CD1c-positive myeloid dendritic cell (primary cell): Measurements from ENCODE around the gene OR7A17.

ENCODE experiments used
- DNase-seq: peaks from one replicate; pipeline ENCODE4 v3.0.0-alpha.2; 2016; ENCODE audit errors: extremely low spot score

Gene OR7A17

DNA sequence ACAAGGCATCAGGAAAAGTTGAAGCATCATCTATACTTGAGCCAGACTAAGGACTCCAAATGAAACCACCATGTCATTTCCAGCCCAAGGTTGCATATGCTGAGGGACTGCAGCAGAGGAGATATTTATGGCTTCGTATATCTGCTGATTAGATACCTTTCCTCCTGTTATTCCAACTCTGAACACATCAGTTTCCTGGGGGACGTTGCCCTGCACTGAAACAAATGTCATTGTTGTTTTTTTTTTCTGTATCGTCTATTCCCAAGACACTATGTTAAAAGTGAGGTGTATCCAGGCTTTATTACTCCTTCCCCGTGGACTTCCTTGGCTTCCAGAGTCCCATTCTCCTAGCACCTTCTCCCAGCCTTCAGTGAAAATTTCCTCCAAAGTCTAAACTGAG is at the start of gene OR7A17:
Gene OR7A17 (minus strand): TSS at position 101 of the 400 bp plus-strand sequence. CDS start 4,777 bp downstream, outside the sequence.
- DNase-seq = no peak

DNA sequence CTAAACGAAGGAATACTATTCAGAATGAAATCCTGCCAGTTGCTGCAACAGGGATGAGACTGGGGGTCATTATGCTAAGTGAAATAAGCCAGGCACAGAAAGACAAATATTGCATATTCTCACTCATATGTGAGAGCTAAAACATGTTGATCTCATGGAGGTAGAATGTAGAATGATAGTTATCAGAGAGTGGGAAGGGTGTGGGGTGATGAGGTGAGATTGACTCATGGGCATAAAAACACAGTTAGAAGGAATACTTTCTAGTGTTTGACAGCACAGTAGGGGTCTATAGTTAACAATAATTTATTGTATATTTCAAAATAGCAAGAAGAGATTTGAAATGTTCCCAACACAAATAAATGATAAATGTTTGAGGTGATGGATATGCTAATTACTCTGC is 47.6 kb upstream of the OR7A17 start:
- no peak for DNase-seq

DNA sequence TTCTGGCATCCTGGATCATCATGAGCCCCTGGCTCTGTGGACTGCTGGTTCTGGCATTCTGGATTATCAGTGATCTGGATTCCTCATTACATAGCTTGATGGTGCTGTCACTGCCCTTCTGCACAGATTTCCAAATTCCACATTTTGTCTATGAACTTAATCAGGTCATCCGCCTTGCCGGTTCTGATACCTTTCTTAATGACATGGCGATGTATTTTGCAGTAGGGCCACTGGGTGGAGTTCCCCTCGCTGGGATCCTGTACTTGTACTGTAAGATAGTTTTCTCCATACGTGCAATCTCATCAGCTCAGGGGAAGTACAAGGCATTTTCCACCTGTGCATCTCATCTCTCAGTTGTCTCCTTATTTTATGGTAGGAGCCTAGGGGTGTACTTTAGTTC is 30.9 kb upstream of the OR7A17 start:
- no peak for DNase-seq

DNA sequence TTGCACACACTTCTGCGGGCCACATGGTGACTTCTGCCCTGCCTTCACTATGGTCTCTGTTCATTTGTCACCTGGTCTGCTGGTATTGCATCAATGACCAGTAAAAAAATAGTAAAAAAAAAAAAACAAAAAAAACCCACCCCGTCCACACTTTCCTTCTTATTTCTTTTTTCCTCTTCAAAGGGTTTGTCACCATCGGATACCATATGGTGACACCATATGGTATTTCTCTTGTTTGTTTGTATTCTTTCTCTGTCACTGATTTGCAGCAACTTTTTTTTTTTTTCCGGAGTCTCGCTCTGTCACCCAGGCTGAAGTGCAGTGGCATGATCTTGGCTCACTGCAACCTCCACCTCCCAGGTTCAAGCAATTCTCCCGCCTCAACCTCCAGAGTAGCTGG is 29.2 kb upstream of the OR7A17 start:
- DNase-seq = no peak

DNA sequence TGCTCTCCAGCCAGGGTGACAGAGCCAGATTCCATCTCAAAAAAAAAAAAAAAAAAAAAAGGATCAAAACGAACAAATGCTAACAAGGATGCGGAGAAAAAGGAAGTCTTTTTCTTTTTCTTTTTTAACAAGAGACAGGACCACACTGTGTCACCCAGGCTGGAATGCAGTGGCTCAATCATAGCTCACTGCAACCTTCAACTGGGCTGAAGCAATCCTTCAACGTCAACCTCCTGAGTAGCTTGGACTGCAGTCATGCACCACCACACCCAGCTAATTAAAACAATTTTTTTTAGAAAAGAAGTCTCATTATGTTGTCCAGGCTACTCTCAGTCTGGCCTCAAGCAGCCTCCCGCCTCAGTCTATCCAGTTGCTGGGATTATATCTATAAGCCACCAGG is 20.8 kb upstream of the OR7A17 start:
- no peak for DNase-seq

DNA sequence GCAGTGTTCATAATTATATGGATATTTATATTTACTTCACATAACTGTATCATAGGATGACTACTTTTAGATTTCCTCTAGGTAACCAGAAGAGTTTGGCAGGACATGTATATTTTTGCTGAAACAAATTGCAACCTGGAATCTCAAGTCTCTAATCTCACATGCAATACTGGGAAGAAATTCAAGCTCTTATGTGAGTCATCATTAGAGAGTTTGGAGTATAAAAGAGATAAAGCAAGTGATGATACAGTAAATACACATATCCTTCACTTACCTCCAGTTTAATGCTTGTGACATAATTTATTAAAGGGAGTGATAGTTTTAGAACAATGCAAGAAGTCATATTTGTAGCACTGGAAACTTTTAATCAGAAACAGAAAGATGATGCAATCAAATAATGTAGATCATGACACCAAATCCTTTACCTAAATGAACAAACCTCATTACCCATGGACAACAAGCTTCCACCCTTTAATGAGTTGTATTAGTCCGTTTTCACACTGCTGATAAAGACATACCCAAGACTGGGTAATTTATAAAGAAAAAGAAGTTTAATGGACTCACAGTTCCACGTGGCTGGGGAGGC is 15.8 kb upstream of the OR7A17 start:
- no peak for DNase-seq

DNA sequence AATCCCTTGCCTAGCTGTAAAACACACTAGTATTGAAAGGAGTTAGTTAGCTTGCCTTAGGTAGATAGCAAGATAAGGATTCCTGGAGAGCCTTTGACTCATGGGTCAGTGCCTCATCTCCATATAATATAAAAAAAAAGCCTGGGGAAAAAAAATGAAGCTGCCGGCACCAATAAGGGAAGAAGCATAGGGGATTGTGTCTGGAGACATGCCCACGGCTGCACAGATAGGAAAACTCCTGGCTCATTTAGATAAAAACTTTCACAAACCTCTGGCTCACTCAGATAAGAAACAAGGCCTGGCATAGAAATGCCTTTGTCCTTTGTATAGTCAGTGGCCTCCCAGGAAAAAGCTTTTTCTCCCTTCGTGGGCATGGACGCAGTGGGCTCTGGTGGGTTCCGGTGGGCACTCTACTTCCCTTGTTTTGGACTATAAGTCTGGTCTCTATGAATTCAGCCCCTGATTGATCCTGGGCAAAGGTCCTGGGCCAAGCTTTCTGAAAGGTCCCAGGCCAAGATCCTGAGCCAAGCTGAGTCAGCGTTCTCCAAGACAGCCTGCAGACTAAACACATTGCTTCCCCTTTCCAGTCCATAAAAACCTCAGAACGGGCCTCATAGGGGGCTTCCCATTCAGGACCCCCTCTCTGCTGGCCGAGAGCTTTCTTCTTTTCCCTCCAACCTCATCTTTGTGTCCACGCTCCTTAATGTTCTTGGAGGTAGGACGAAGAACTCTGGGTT is 4.9 kb upstream of the OR7A17 start:
- DNase-seq = no peak

DNA sequence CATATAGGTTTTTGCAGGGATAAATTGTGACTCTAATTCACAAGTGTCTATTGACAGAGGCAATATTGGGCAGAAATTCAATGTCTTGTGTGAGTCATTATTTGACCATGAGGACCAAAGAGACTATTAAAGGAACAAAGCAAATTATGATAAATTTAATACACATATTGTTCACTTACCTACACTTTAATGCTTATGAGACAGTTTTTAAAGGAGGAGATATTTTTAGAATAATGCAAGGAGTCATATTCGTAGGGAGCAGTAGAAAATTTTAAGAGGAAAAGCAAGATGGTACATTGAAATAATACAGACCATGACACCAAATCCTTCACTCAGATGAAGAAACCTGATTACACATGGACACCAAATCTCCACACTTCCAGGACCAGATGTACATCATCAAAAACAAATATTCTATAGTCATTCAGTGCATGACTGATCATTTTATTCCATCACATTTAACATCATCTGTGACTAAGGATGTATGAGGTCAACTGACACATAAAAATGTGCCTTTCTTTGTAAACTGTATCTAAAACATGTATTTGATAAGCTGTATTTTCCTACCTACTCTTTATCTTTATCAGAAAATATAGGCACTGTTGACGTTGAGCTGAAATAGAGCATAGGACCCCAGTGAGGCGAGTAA is 4.2 kb upstream of the OR7A17 start:
- no peak for DNase-seq

DNA sequence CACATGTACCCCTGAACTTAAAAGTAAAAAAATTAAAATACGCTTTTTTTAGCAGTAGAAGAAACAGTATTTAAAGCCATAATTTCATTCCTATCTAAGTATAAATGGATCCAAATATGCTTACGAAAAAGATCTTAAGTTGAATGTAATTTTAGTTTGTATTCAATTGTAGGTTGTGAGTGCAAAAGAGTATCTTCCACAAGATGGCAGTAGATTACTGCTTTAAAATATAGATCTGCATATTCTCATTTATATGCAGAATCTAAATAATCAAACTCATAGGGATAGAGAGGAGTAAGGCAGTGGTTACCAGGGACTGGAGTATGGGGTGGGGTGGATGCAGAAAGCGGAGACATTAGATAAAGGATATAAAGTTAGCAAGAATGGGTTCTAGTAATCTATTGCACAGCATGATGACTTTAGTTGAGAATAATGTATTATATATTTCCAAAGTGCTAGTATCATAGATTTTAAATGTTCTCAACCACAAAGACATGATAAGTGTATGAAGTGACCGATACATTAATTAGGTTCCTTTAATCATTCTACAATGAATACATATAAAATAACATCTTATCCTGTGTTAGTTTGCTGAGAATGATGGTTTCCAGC is 14.2 kb downstream of the OR7A17 start:
- peak; percentile 35 for DNase-seq

DNA sequence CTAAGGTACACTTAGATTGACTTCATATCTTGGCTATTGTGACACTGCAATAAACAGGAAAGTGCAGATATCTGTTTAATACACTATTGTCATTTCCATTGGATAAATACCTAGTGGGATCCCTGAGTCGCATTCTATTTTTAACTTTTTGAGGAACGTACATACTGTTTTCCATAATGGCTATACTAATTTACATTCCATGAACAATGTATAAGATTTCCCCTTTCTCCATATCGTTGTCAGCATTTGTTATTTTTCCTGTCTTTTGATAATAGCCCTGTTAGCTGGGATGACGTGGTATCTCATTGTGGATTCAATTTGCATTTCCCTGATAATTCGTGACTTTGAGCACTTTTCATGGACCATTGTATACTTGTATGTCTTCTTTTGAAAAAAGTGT is 17.4 kb downstream of the OR7A17 start:
- DNase-seq = no peak

DNA sequence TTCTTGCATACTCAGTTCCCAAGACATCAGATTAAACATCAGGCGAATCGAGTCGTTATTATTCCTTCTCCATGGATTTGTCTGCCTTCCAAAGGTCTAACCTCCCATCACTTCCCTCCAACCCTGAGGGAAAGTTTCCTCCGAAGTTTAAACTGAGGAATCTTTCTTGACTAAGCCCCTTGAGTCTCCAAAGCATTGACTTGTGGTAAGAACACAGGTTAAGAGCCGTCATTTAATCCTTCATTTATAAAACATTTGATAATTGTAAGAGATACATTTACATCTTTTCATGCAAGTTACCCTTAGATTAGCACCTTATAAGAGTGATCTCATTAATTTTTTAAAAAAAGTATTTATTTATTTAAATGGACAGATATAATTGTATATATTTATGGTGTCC is 37.1 kb downstream of the OR7A17 start, which contains the start of gene OR7A10:
Gene OR7A10 (minus strand): TSS at position 101 of the 400 bp plus-strand sequence. CDS start 7,045 bp downstream, outside the sequence.
- no peak for DNase-seq

DNA sequence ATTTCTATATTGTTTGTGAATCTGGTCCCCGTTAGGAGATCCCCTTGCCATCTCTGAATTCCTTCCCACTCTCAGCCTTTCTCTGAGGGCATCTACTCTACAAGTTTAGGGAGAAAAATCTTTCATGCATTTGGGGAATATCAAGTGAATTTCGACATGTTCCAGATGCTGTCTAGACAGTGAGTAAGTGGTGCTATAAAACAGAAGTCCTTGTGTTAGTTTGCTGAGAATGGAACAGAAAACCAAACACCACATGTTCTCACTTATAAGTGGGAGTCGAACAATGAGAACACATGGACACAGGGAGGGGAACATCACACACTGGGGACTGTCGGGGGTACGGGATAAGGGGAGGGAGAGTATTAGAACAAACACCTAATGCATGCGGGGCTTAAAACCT is 42.4 kb downstream of the OR7A17 start:
- DNase-seq = no peak

DNA sequence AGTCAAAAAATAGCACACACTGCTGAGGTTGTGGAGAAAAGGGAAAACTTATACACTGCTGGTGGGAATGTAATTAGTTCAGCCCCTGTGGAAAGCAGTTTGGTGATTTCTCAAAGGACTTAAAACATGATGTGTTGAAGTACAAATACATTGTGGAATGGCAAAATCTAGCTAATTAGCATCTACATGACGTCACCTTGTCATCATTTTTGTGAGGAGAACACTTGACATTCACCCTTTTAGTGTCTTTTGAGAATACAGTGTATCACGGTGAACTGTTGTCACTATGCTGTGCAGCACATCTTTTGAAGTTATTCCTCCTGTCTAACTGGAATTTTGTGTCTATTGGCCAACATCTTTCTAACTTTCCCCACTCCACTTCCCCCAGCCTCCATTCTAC is 42.8 kb downstream of the OR7A17 start:
- no peak for DNase-seq

DNA sequence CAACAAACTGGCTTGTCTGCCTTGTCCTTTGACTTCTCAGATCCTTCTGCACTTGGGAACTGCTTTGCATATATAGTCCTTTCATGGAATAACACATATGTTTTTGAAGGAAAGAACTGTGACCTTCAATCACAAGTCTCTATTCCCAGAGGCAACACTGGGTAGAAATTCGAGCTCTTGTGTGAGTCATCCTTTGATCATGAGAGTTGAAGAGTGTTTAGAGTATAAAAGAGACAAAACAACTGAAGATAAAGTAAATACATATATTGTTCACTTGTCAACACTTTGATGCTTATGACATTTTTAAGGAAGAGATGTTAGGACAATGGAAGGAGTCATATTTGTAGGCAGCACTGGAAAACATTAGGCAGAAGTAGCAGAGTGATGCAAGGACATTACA is 45.7 kb downstream of the OR7A17 start:
- no peak for DNase-seq

DNA sequence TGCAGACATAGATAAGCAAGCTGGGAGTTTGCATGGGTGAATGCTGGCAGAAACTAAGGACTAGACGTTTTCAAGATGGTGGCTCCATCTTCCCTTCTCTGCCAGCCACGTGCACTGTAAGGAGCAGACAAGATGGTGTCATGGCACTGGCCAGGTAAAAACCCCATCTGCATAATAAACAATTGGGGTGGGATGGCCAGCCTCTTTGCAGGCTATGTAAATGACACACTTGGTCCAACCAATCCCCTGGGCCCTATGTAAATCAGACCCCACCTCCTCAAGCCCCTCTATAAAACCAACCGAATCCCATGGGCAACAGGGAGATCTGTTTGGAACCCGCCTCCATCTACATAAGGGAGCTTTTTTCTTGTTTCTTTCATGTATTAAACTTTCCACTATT is 48.5 kb downstream of the OR7A17 start:
- no peak for DNase-seq

DNA sequence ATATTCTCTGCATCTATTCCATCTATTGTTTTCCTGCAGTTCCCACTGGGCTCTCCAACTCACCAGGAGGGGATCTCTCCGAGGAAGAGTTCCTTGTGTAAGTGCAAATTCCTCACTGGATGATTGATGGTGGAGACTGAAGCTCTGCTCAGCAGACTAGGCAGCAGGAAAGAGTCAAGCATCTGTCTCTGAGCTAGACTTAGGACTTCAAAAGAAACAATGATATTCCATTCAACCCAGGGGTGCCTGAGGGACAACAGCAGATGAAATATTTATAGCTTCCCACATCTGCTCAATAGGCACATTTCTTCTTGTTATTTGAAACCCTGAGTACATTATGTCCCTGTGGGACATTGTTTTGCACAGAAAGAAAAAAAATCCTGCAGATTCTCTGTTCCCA is 50.9 kb downstream of the OR7A17 start, which contains the start of the genes OR7A5 and OR7C1:
Gene OR7A5 (minus strand): TSS at position 175 of the 400 bp plus-strand sequence. CDS start 6,944 bp downstream, outside the sequence.
Gene OR7C1 (minus strand): TSS at position 175 of the 400 bp plus-strand sequence. CDS start 35,049 bp downstream, outside the sequence.
- DNase-seq = no peak

DNA sequence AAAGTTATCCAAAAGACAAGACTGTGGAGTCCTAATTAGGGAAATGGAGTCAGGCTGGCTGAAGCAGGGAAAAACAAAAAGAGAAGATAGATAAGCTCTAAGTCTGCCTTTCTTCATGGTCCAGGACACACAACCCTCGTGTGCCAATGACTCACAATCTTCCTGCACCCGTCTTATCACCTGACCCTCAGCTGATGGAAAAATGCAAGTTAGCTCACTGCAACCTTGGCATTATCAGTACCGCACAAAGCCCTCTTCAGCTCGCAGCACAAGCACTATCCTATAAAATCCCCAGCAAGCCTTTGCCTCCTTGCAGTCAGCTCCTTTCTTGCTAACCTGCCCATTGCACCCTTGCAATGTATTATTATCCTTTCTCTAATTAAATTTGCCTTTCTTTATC is 55.2 kb downstream of the OR7A17 start:
- no peak for DNase-seq
